Large intestine (tissue), 3 donors: ENCODE results near the gene SLC20A1. TPM values are rescaled to one million over a fixed set of nuclear protein-coding genes. Genes with fewer than 3 reads are reported as not detected.
"Not testable (repeated sequence)": the region's sequence is repeated elsewhere in the genome, so short reads cannot be mapped to it uniquely, and the experiment has no call there.

Experiments used
- DNase-seq, 2 donors: peaks; one replicate each; pipeline versions ENCODE4 v3.0.0 to v3.0.0-alpha.2; 2013
- H3K27ac ChIP-seq: one replicate; pipeline ENCODE4 v1.5.1; 2013; ENCODE audit warnings: low read length
- H3K27me3 ChIP-seq: 2 replicates; pipeline ENCODE4 v1.6.1; 2013; ENCODE audit warnings: low read length; ENCODE audit not compliant: control insufficient read depth, insufficient read depth
- H3K36me3 ChIP-seq: 2 replicates; pipeline ENCODE4 v1.6.1; 2013; ENCODE audit warnings: low read length; ENCODE audit not compliant: control insufficient read depth, insufficient read depth
- H3K4me1 ChIP-seq: one replicate; pipeline ENCODE4 v1.6.1; 2013; ENCODE audit warnings: low read length; ENCODE audit not compliant: control insufficient read depth, insufficient read depth
- H3K4me3 ChIP-seq: one replicate; pipeline ENCODE4 v1.5.1; 2013; ENCODE audit warnings: low read length
- H3K9me3 ChIP-seq: one replicate; pipeline ENCODE4 v1.6.1; 2013; ENCODE audit warnings: mild to moderate bottlenecking, low read depth, low read length, moderate library complexity; ENCODE audit not compliant: control insufficient read depth
- WGBS: methylation state at CpG from one replicate; pipeline ENCODE4 v1.1.5; 2013; ENCODE audit warnings: low lambda C conversion rate; ENCODE audit not compliant: insufficient coverage; 5-methylcytosine and 5-hydroxymethylcytosine counted together
- polyA plus RNA-seq: library from polyadenylated mRNA; unstranded; fragments of 120-200 nt; gene quantifications from one replicate; pipeline ENCODE4 v1.2.1, GENCODE V29; 2013

The SLC20A1 gene
- polyA plus RNA-seq, 1 donor, result 42.1 TPM

GRCh38 chr2:112692495-112692911 is 46.8 kb downstream of the SLC20A1 start:
- peak; percentile 97 to 99 for DNase-seq
- peak overlapping the region; percentile 94 for H3K27ac ChIP-seq
- no peaks in the 10 kb centered on the region for H3K36me3 ChIP-seq
- no peak overlapping the region for H3K4me3 ChIP-seq
- WGBS, result no CpG with 5 or more reads among the region's 5 CpGs
- H3K9me3 ChIP-seq, result no peaks in the 10 kb centered on the region
- no peaks in the 10 kb centered on the region for H3K27me3 ChIP-seq
- peaks cover 20% of the 10 kb centered on the region for H3K4me1 ChIP-seq

- no CpG with 5 or more reads among the region's 1 CpG for WGBS
- H3K9me3 ChIP-seq, result no peaks in the 10 kb centered on the region
- H3K4me1 ChIP-seq, result peaks cover 20% of the 10 kb centered on the region
- no peaks in the 10 kb centered on the region for H3K27me3 ChIP-seq
- H3K36me3 ChIP-seq, result no peaks in the 10 kb centered on the region
- DNase-seq, result no peak
- no peak overlapping the region for H3K4me3 ChIP-seq
- H3K27ac ChIP-seq, result peak overlapping the region; percentile 94
These were observed 47.2 kb downstream of the SLC20A1 start for GRCh38 chr2:112692918-112693317.

DNA sequence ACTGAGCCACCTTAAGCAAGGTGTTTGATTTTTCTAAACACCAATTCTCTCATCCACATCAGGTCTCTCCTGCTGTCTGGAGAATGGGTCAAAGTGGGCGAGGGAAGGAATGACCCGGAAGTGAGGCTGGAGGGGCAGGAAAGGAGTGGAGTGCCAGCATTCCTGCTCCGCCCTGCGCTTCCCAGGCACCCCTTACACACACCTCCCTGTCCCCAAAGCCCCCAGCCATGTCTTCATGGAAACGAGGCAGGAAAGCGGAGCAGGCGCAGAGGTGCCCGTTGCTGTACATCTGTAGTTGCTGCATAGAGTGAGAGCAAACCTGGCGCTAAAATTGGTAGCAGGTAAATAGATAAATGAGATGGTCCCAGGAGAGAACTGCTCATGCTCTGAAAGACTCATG is 47.9 kb downstream of the SLC20A1 start:
- Histone ChIP-seq H3K27me3 (no peaks in the 10 kb centered on the region), H3K4me1 (peaks cover 20% of the 10 kb centered on the region), H3K4me3 (no peak overlapping the region), H3K27ac (no peak overlapping the region), H3K9me3 (no peaks in the 10 kb centered on the region), H3K36me3 (no peaks in the 10 kb centered on the region)
- DNase-seq, result no peak
- WGBS, result no CpG with 5 or more reads among the region's 9 CpGs

DNA sequence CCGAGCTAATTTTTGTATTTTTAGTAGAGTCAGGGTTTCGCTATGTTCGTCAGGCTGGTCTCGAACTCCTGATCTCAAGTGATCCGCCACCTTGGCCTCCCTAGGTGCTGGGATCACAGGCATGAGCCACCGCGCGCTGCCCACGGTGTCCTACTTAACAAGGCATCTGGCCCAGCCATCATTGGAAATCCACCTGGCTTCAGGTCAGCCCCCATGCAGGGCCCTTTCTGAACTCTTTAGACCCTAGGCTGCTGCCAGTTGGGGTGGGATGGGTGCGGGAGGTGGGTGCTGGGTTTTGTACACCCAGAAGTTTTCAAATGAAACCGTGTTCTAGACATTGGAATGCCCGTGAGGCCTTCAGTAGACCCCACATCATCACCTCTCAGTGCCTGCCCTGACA is 48.4 kb downstream of the SLC20A1 start:
- no peak for DNase-seq
- H3K27ac ChIP-seq, result no peak overlapping the region
- H3K4me3 ChIP-seq, result no peak overlapping the region
- H3K27me3 ChIP-seq, result no peaks in the 10 kb centered on the region
- no peaks in the 10 kb centered on the region for H3K36me3 ChIP-seq
- WGBS, result no CpG with 5 or more reads among the region's 12 CpGs
- no peaks in the 10 kb centered on the region for H3K9me3 ChIP-seq
- H3K4me1 ChIP-seq, result peaks cover 20% of the 10 kb centered on the region

GRCh38 chr2:112698834-112699515 is 53.2 kb downstream of the SLC20A1 start:
- H3K4me3 ChIP-seq, result no peak overlapping the region
- no peak overlapping the region for H3K27ac ChIP-seq
- no peaks in the 10 kb centered on the region for H3K27me3 ChIP-seq
- no peak for DNase-seq
- no peaks in the 10 kb centered on the region for H3K36me3 ChIP-seq
- no peaks in the 10 kb centered on the region for H3K9me3 ChIP-seq
- no peaks in the 10 kb centered on the region for H3K4me1 ChIP-seq
- WGBS, result 90% methylated on average over 2 of the region's 3 CpGs

DNA sequence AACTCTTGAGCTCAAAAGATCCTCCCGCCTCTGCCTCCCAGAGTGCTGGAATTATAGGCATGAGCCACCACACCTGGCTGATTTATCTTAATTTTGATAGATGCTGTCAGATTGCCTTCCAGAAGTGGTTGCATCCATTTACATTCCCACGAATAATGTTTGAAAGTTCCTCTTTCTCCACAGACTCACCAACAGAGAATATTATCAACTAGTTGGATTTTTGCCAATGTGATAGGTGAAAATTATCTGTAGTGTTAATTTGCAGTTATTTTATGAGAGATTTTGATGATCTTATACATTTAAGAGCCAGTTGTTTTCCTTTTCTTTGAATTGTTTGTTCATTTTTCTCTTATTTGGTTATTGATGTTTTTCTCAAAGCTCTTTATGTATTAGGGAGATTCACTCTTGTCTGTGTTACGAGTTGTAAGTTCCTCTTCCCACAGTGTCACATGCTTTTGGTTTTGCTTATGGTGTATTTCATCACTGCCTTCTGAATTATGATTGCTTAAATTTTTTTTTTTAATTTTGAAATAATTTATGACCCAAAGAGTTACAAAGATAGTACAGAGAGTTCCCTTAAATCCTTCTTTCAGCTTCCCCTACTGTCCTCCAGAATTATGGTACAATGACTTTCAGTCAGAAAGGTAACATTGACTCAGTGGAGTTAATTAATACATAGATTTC is 54.4 kb downstream of the SLC20A1 start:
- no peak overlapping the region for H3K27ac ChIP-seq
- DNase-seq, result no peak
- H3K36me3 ChIP-seq, result no peaks in the 10 kb centered on the region
- H3K4me3 ChIP-seq, result no peak overlapping the region
- no peaks in the 10 kb centered on the region for H3K27me3 ChIP-seq
- WGBS, result 87% methylated on average over 3 of the region's 3 CpGs
- H3K9me3 ChIP-seq, result no peaks in the 10 kb centered on the region
- H3K4me1 ChIP-seq, result no peaks in the 10 kb centered on the region

DNA sequence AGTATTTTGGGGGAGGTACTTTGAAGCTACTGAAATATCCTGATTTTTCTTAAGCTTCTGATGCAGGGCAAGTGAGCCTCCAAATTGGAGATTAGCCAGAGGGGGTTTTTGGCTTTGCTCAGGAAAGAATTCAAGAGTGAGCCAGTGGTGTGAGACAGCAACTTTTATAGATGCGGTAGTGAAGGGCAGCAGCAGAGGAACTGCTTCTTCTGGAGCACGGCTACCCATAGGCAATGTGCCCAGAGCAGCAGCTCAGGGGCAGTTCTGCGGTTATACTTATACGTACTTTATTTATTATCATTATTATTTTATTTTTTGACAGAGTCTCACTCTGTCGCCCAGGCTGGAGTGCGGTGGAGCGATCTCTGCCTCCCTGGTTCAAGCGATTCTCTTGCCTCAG is 55.3 kb downstream of the SLC20A1 start:
- H3K4me3 ChIP-seq, result no peak overlapping the region
- H3K27me3 ChIP-seq, result no peaks in the 10 kb centered on the region
- H3K36me3 ChIP-seq, result no peaks in the 10 kb centered on the region
- no peak for DNase-seq
- H3K27ac ChIP-seq, result no peak overlapping the region
- H3K9me3 ChIP-seq, result no peaks in the 10 kb centered on the region
- WGBS, result 100% methylated on average over 2 of the region's 8 CpGs
- no peaks in the 10 kb centered on the region for H3K4me1 ChIP-seq

DNA sequence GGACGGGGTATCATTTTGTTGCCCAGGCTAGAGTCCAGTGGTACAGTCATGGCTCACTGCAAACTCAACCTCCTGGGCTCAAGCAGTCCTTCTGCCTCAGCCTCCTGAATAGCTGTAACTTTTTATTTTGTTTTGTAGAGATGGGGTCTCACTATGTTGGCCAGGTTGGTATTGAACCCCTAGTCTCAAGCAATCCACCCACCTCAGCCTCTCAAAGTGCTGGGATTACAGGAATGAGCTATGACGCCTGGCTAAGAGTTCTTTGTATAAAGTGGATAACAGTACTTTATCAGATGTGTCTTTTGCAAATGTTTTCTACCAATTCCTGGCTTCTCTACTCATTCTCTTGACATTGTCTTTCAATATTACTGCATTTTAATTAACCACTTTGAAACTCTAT is 57.9 kb downstream of the SLC20A1 start:
- Histone ChIP-seq H3K4me3 (no peak overlapping the region), H3K9me3 (no peaks in the 10 kb centered on the region), H3K27me3 (no peaks in the 10 kb centered on the region), H3K36me3 (no peaks in the 10 kb centered on the region), H3K4me1 (no peaks in the 10 kb centered on the region), H3K27ac (no peak overlapping the region)
- no CpG with 5 or more reads among the region's 2 CpGs for WGBS
- no peak for DNase-seq

DNA sequence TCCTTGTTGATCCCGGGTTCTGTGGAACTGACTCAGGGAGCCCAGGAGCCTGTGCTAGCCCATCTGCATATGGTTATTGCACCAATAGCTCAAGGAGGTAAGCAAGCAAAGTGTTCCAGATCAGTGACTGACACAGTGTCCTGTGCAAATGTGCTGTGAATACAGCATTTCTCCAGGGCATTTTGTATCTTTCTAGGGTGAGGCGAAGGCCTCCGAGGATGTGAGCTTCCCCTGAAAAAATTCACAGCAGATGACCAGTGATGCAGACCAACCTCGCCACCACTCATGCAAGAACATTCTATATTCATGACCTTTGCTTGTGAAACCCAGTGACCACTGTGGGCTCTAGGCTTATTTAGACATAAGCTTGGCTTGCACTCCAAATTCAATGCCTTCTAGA is 59.8 kb downstream of the SLC20A1 start:
- DNase-seq, result no peak
- Histone ChIP-seq H3K27me3 (no peaks in the 10 kb centered on the region), H3K4me1 (no peaks in the 10 kb centered on the region), H3K36me3 (no peaks in the 10 kb centered on the region), H3K4me3 (no peak overlapping the region), H3K27ac (no peak overlapping the region), H3K9me3 (no peaks in the 10 kb centered on the region)
- WGBS, result no CpG with 5 or more reads among the region's 4 CpGs

- H3K27ac ChIP-seq, result no peak overlapping the region
- DNase-seq, result no peak
- no peaks in the 10 kb centered on the region for H3K36me3 ChIP-seq
- no peaks in the 10 kb centered on the region for H3K9me3 ChIP-seq
- H3K4me1 ChIP-seq, result no peaks in the 10 kb centered on the region
- H3K4me3 ChIP-seq, result no peak overlapping the region
- H3K27me3 ChIP-seq, result no peaks in the 10 kb centered on the region
- no CpG with 5 or more reads among the region's 5 CpGs for WGBS
These were observed 60.5 kb downstream of the SLC20A1 start for GRCh38 chr2:112706170-112706664.

GRCh38 chr2:112706947-112707346 is 61.2 kb downstream of the SLC20A1 start:
- H3K9me3 ChIP-seq, H3K36me3 ChIP-seq, H3K4me1 ChIP-seq, H3K4me3 ChIP-seq, H3K27ac ChIP-seq, DNase-seq, H3K27me3 ChIP-seq: not testable (repeated sequence)
- WGBS, result 82% methylated on average over 2 of the region's 9 CpGs
